Stimulated activated CD8-positive, alpha-beta memory T cell treated with anti-CD3 and anti-CD28 coated beads, Interleukin-12 subunit alpha, Interleukin-12 subunit beta, amount 100 ng/mL, for 1 hour (primary cell): ENCODE data around the gene ALAS2.
"Not testable (repeated sequence)": the region's sequence is repeated elsewhere in the genome, so short reads cannot be mapped to it uniquely, and the experiment has no call there.

ENCODE experiments used
- DNase-seq: peaks from one replicate; pipeline ENCODE4 v3.0.0-alpha.2; 2020; ENCODE audit warnings: low read depth

Gene ALAS2

GRCh38 chrX:55030271-55031205, at the start of gene ALAS2:
Gene ALAS2 (minus strand): TSS chrX:55030977. CDS start chrX:55026000, 4,977 bp downstream.
- no peak for DNase-seq

DNA sequence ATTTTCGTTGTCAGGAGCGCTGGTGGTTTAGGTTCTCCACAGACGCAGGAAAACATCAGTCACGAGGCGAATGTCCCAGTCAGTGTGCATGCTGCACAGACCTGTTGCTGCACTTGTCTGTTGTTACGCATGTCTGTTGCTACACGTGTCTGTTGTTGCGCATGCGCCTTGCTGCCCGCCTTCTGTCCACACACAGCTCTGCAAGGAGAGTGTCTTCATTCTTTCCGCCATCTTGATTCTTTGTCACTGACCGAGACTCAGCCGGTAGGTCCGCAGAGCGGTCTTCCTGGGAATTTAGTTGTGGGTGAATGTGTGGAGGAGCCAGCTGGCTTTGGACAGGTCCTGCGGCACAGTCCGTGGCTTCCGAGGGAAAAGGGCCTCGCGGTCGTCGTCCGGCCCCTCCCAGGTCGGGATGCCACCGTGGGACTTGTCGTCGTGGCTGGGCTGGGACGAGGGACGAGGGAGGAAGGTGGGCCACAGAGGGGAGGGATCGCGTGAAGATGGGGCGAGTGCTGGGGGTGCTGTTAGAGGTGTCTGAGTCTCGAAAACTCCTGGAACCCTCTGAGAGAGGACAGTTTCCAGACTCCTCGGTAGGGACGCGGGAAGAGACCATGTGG, 44.2 kb upstream of the ALAS2 start, which contains the start of gene PAGE2B:
TSS of gene PAGE2B (plus strand) at position 180 of the 617 bp plus-strand sequence. CDS start 1,012 bp downstream, outside the sequence.
- no peak for DNase-seq

- DNase-seq: no peak
These were observed 41.5 kb upstream of the ALAS2 start for GRCh38 chrX:55072286-55072685.

DNA sequence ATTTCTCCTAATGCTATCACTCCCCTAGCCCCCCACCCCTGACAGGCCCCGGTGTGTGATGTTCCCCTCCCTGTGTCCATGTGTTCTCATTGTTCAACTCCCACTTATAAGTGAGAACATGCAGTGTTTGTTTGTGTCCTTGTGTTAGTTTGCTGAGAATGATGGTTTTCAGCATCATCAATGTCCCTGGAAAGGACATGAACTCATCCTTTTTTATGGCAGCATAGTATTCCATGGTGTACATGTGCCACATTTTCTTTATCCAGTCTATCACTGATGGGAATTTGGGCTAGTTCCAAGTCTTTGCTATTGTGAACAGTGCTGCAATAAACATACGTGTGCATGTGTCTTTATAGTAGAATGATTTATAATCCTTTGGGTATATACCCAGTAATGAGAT, 36.4 kb upstream of the ALAS2 start:
- DNase-seq: not testable (repeated sequence)

DNA sequence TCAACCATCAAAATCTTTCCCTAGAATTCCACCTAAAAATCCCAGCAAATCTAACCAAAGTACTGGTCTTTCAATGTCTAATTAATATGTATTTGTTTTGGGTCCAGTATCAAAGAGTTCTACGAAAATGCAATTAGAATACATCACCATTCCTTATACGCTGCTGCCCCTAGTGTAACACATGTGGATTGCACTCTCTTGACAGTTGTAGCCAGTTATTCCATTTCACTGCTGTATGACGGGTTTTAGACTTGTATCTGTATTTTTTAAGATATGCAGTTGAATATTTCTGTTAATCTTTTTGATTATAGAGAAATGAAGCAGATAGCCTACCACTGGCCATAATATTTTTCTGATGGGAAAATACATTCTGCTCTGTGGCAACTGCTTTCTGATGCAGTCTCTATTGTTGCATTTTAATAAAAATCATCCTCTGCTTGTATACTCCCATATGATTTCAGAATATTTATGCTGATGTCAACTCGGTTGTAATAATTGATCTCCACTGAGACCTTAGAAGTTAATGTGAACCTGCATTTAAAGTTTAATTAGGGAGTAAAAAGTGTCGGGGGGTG, 27.0 kb upstream of the ALAS2 start:
- DNase-seq: no peak

GRCh38 chrX:55056820-55057674, 26.3 kb upstream of the ALAS2 start:
- DNase-seq: peak; percentile 2

DNA sequence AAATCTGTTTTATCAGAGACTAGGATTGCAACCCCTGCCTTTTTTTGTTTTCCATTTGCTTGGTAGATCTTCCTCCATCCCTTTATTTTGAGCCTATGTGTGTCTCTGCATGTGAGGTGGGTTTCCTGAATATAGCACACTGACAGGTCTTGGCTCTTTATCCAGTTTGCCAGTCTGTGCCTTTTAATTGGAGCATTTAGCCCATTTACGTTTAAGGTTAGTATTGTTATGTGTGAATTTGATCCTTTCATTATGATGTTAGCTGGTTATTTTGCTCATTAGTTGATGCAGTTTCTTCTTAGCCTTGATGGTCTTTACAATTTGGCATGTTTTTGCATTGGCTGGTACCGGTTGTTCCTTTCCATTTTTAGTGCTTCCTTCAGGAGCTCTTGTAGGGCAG, 19.8 kb upstream of the ALAS2 start:
- DNase-seq: not testable (repeated sequence)

- DNase-seq: no peak
These were observed 10.7 kb upstream of the ALAS2 start for GRCh38 chrX:55041514-55041913.

GRCh38 chrX:55039471-55039870, 8.7 kb upstream of the ALAS2 start:
- DNase-seq: no peak

- no peak for DNase-seq
These were observed 2.7 kb upstream of the ALAS2 start for GRCh38 chrX:55033429-55033828.

GRCh38 chrX:55029291-55029690, 1.5 kb downstream of the ALAS2 start:
- no peak for DNase-seq

DNA sequence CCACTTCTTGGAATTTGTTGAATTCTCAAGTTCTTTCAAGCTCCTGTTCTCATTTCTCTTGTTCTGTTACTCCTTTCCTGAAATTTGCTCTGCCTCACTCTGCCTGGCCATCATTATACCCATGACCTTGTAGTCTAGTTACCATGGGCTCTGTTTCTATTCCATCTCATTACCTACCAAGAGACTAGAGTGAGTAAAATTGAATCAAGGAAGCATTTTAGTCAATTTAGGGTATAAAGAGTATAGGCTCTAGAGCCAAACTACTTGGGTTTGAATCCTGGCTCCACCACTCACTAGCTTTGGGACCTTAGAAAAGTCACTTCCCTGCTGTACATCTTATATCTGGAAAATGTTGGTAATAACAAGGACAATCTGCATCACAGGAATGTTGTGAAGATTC, 2.2 kb downstream of the ALAS2 start:
- DNase-seq: no peak

- DNase-seq: no peak
These were observed 2.7 kb downstream of the ALAS2 start for GRCh38 chrX:55028040-55028439.

DNA sequence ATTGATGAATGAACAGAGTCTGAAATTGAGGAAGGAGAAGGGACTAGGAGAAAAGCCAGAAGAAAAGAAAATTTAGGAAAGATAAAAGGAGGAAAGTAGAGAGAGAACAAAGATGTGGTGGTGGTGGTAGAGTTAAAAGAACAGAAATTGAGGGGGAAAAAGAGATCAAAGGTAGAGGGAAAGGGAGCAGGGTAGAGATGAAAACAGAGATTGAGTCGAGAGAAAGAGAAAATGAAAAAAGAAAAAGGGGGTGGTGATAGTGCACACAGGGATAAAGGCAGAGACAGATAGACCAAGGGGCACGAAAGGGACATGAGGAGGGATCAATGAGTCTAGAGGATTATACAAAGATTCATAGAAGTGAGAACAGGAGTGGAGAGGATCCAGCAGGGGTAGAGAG, 3.9 kb downstream of the ALAS2 start:
- no peak for DNase-seq

DNA sequence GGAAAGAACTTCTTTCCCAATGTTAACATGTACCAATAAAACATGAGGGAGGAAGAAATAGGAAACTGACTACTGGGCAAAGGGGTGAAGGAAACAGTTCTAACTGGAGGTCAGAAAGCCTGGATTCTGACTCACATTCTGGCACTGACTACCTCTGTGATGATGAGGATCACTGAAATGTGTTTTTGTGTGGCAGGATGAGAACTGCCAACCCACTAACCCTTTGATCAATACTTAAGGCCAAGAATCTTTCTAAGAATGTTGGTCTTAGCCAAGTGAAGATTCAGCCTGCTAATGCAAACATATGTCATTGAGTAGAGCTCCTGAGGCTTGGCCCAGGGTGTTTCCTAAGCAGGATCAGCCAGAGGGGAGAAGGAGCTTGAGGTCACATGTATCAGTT, 4.6 kb downstream of the ALAS2 start:
- no peak for DNase-seq

DNA sequence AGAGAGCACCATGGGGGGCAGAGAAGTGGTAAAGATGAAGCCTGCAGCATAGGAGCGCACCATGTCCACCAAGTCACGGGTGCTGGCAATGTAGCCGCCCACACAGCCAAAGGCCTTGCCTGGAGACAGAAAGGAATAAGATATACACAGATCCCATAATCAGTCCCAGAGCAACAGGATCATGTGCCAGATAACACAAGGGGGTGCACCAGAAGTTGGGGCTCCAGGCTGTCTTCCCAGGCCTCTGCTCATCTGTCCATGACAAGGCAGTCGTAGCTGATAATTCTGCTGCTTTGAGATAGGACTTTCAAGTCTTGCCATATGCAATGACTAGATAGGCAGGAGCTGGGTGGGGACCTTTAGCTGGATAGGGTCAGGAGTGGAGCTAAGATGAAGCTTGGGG, 15.9 kb downstream of the ALAS2 start:
- DNase-seq: no peak

GRCh38 chrX:55011294-55011693, 19.5 kb downstream of the ALAS2 start:
- no peak for DNase-seq

DNA sequence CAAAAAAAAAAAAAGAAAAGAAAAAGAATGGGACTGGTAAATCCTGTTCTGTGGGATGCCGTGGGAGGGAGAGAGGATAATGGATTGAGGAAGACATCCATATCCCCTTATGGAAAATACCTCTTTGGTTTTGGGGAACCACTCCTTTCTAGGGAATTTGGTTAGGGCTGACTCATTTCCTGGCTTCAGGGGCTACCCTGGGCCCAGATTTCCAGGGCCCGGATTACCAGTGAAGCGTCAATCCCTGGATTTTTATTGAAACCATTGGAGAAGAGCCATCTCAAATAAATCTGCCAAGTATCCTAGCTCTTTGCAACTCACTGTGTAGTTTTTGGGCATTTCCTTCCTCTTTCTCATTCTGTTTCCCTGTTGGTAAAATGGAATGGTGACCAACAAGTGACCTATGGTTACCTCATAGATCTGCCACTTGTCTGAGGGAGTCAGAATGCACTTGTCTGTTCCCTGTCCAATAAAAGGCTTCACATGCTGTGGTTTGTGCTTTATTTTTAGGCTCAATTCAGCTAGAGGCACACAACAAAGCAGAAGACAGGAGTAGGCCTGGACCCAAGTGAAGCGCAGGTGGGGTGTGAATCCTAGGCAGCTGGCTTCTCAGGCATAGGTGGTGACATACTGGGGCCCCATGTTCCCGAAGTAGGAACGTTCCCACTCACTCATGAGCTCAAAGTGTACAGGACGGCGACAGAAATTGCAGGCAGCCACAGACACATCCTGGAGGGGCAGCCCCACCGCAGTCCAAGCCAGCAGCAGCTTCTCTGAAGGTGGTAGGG, 22.0 kb downstream of the ALAS2 start:
- DNase-seq: no peak

DNA sequence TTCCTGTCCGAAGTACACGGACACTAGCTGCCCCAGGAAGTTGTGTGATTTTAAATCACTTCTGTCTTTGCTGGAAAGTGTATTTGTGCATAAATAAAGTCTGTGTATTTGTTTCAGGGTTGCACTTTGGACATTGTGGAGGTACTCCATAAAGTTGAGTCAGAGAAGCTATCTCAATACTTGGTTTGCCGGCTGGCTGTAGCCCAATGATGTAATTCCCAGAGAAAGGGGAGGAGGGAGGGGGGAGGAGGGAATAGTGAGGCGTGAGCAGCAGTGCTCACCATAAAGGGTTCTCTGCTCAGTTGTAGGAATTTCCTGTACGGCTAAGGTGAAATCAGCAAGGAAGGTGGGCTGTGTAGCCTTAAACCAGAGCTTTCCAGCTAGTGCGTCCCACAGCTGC, 23.1 kb downstream of the ALAS2 start:
- no peak for DNase-seq

DNA sequence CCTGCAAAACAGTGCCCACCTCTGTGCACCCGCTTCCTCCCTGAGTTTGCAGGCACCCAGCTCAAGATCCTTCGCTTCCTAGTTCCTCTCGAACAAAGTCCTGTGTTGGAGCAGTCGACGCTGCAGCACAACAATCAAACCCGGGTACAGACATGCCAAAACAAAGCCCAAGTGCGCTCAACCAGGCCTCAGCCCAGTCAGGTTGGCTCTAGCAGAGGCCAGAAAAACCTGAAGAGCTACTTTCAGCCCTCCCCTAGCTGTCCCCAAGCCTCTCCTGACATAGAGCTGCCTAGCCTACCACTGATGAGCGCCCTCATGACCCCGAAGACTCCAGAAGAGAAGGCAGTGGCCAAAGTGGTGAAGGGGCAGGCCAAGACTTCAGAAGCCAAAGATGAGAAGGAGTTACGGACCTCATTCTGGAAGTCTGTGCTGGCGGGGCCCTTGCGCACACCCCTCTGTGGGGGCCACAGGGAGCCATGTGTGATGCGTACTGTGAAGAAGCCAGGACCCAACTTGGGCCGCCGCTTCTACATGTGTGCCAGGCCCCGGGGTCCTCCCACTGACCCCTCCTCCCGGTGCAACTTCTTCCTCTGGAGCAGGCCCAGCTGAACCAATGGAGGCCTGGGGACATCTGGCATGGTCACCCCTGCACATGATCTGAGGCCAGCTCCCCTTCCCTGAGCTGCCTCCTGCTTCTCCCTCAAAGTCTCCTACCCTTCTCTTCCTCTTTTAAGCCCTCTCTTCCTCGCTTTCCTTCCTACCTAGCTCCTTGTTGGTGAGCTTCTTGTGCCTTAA, 23.8 kb downstream of the ALAS2 start:
- DNase-seq: no peak
